ENCODE measurements around the gene CD44.

The CD44 gene

DNA sequence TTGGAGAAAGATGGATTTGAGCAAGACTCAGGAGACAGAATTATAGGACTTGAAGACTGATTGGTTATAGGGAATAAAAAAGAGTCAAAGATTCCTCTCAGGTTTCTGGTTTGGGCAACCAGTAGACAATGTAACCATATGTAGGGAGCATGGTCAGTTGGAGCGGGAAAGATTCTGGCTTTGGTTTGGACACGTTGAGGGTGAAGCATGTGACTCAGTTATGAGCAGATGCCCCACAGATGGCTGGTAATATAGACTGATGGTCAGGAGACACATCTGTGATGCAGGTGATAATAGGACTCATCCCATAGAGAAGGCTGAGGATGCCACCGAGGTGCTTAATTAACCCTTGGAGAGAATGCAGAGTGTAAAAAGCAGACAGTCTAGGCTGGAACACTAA, 132.1 kb downstream of the CD44 start:
- DNase-seq: no peak

DNA sequence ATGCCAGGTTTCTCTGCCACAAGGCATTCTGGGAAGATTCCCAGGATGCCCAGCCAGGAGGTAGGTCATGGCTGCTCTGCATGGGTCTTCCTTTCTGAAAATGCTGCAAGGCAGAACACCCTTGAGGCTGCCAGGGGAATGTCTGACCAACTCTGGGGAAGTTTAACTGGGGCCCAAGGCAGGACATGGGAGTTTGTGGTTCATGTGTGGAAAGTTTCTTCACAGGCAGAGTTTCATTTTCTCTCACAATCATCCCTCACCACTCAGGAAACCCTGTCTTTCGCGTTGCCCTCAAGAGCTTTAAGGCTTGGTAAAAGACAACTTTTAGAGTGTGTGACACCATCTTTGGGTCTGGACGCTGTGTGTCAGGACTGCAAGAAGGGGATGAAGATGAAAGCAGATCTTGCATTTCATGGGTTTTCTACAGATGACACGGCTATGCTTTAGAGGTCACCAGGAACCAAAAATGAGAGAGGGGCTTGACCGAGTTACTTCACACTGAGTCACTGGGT, 133.5 kb downstream of the CD44 start:
- DNase-seq: peak in 1 of 4 experiments; percentile 8

DNA sequence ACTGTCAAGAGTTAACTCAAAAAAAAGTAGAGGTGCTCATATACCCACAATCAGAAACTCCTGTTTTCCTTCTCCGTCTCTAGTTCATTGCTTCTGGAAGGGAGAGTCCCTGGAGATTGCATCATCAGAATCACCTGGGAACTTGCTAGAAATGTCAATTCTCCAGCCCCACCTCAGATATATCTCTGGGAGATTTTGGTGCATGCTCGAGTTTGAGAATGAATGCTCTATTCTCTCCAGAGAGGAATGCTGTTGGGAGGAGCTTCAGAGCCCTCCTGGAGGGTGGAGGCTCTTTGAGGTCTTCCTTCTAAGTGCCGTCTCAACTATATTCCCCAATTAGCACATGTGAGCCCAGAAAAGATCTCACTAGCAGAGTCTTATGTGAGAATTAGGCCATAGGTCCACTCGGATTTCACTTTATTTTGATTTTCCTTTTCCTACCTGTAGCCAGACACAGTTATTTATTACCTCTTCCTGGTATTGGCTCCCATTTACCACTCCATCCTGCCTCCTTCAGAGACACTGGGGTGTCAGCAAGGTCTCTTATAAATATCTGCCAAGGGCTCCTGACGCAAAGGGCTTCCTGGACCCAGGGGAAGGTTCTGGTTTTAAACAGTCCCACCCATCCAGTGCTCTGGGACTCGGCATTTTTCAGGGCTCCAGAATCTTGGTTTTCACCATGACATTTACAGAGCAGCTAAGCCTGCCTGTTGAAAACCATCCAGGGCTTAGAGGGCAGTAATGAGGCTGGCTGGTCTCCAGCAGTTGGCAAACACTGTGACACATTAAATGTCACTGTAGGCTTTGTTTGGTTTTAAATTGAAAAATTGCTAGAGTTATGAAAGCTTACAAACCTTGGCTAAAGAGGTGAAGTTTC, 136.2 kb downstream of the CD44 start:
- DNase-seq: no peak

DNA sequence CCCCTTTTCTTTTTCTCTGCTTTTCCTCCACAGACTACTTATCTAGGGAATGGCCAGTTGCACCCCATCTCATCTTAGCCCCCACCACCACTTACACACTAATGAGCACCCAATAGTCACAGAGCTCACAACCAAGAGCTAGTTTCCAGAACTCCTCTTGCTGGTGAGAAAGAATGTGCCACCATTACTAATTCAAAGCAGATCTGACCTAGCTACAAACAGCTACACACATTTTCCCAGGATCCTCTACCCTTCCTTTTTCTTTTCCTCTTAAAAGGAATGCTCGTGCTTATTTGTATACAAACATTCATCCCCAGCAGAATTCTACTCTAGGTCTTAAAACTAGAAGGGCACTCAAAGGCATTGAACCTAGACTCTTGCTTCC, 136.8 kb downstream of the CD44 start:
- DNase-seq: no peak

DNA sequence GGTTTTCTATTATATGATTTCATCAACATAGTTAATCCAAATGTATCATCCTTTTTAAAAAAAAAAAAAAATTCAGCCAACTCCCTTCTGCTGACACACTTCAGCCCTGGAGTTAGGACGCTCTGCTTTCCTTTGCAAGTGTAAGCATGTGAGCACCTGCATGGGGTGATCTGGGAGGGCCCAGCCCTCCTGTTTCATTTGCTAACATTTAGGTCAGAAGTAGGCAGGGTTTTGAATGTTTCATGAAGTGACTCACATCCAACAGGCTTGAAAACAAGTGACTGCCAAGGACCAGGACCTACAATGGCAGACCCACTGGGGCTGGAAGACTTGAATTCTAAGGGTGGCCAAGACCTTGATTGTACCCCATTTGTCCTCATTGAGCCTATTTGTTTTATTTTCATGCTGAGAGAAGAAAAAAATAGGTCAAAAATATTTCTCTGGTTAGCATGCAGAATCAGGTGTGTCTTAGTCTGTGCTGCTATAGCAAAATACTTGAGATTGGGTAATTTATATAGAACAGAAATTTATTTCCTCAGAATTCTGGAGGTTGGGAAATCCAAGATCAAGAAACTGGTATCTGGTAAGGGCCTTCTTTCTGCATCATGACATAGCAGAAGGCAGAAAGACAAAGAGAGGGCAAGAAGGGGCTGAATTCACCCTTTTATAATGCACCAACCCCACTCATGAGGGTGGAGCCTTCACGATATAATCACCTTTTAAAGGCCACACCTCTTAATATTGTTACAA, 137.6 kb downstream of the CD44 start:
- no peak for DNase-seq

- no peak for DNase-seq
These were observed 138.9 kb downstream of the CD44 start for GRCh38 chr11:35277827-35278226.

- DNase-seq: no peak
These were observed 141.8 kb downstream of the CD44 start for GRCh38 chr11:35280727-35281126.

DNA sequence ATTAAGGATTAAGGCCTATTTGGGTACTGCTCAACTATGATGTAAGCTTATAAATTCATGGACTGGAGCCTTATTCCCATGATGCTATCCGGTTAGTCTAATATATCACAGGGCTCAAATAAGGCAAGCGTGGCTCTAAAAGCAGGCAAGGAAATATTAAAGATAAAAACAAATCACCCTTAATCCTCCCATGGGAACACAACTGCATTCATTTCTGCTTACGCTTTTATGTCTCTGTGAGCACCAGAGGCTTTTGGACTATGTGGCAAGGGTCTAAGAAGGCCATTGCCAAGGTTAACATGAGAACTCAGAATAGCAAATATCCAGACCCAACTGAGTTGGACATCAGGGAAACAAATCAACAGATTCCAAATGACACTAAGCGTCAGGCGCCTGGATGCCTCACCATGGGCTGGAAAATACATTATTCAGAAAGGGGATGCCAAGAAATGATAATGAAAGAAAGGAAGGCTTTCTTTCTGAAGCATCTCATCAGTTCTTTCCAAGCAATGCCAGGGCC, 142.3 kb downstream of the CD44 start:
- no peak for DNase-seq
